CD4-positive, alpha-beta T cell treated with Interleukin-10 for 1 hour (primary cell): Measurements from ENCODE around the gene TNFSF4.
"Not testable (repeated sequence)": the region's sequence is repeated elsewhere in the genome, so short reads cannot be mapped to it uniquely, and the experiment has no call there.

Source experiments
- DNase-seq: peaks from one replicate; pipeline ENCODE4 v3.0.0-alpha.2; 2020

Gene TNFSF4

GRCh38 chr1:173162601-173163000 lies 44.5 kb downstream of the TNFSF4 start:
- DNase-seq = no peak

- DNase-seq = no peak
Measured at GRCh38 chr1:173161510-173162221, 45.5 kb downstream of the TNFSF4 start.

GRCh38 chr1:173153964-173154363 lies 53.2 kb downstream of the TNFSF4 start:
- not testable (repeated sequence) for DNase-seq

- no peak for DNase-seq
Measured at GRCh38 chr1:173153503-173153902, 53.6 kb downstream of the TNFSF4 start.

- no peak for DNase-seq
Measured at GRCh38 chr1:173152598-173152997, 54.5 kb downstream of the TNFSF4 start.

GRCh38 chr1:173150795-173151194 lies 56.3 kb downstream of the TNFSF4 start:
- DNase-seq = no peak

- DNase-seq = no peak
Measured at GRCh38 chr1:173149887-173150286, 57.2 kb downstream of the TNFSF4 start.

- no peak for DNase-seq
Measured at GRCh38 chr1:173148971-173149370, 58.2 kb downstream of the TNFSF4 start.

- DNase-seq = no peak
Measured at GRCh38 chr1:173148545-173148944, 58.6 kb downstream of the TNFSF4 start.

- DNase-seq = no peak
Measured at GRCh38 chr1:173140733-173141132, 66.4 kb downstream of the TNFSF4 start.

GRCh38 chr1:173139706-173140105 lies 67.4 kb downstream of the TNFSF4 start:
- DNase-seq = no peak

- no peak for DNase-seq
Measured at GRCh38 chr1:173137107-173137706, 69.9 kb downstream of the TNFSF4 start.

GRCh38 chr1:173134800-173135199 lies 72.3 kb downstream of the TNFSF4 start:
- no peak for DNase-seq

- no peak for DNase-seq
Measured at GRCh38 chr1:173134029-173134428, 73.1 kb downstream of the TNFSF4 start.
